GM23248 (cell line): Measurements from ENCODE around the gene RWDD4.

Experiments used
- EZH2 ChIP-seq: fragments of 200-600 bp; sonication (generic); IDR thresholded peaks from 2 replicates; pipeline ENCODE4 v1.6.1; 2018; ENCODE audit warnings: antibody characterized with exemption, mild to moderate bottlenecking; ENCODE audit not compliant: insufficient read depth, poor library complexity, severe bottlenecking
- EZH2phosphoT487 ChIP-seq: fragments of 200-600 bp; sonication (generic); IDR thresholded peaks from 2 replicates; pipeline ENCODE4 v1.6.1; 2018; ENCODE audit warnings: antibody characterized with exemption, moderate library complexity, mild to moderate bottlenecking, low read depth; ENCODE audit not compliant: insufficient read depth

DNA sequence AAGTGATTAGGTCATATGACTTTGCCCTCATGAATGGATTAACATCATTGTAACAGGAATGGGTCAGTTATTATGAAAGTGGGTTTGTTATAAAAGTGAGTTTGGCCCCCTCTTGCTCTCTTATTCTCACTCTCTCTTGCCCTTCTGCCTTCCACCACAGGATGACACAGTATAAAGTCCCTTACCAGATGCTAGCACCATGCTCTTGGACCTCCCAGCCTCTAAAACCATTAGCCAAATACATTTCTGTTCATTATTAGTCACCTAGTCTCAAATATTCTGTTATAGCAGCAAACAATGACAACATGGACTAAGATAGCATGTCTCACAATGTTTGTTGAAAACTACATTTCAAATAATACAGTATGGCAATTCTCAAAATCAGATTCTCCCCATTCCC is 59.7 kb downstream of the RWDD4 start:
- no peak for TF ChIP-seq EZH2phosphoT487
- no peak for TF ChIP-seq EZH2
